ENCODE results near the gene CRIP1.

CRIP1 gene

DNA sequence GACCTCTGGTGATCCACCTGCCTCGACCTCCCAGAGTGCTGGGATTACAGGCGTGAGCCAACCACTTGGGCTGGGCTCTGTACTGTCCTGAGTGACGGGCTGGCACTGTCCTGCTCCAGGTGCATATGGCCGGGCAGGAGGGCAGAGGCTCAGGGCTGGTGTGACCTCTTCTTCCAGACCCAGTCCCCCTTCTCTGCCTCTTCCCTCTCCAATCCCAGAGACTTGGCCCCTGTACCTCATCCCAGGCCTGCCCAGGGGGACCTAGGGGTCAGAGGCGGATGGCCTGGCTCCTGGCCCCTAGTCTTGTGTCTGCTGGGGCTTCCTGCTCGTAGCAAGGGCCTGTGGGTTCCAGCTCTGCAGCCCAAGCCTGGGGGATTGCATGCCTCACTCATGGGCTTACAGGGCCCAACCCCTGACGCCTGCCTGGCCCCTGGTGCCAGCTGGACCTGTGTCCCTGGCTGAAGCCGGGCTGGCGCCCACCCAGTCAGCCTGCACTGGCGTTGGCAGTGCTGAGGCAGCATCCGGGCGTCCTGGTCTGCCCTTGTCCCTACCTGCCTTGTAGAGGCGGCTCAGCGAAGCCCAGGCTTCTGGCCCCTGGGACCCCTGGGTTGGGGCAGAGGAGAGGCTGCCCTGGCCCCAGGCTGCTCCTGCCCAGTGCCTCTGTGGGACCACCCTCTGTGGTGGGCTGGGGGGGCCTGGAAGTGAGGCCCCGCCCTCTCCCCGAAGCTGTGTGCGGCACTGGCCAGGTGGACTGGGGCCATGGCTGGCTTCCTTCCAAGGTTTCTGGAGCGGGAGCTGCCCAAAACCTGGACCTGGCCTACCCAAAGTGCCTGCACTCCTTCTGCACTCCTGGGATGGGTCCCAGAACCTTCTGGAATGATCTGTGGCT is 8.7 kb downstream of the CRIP1 start:
- no peak for DNase-seq

DNA sequence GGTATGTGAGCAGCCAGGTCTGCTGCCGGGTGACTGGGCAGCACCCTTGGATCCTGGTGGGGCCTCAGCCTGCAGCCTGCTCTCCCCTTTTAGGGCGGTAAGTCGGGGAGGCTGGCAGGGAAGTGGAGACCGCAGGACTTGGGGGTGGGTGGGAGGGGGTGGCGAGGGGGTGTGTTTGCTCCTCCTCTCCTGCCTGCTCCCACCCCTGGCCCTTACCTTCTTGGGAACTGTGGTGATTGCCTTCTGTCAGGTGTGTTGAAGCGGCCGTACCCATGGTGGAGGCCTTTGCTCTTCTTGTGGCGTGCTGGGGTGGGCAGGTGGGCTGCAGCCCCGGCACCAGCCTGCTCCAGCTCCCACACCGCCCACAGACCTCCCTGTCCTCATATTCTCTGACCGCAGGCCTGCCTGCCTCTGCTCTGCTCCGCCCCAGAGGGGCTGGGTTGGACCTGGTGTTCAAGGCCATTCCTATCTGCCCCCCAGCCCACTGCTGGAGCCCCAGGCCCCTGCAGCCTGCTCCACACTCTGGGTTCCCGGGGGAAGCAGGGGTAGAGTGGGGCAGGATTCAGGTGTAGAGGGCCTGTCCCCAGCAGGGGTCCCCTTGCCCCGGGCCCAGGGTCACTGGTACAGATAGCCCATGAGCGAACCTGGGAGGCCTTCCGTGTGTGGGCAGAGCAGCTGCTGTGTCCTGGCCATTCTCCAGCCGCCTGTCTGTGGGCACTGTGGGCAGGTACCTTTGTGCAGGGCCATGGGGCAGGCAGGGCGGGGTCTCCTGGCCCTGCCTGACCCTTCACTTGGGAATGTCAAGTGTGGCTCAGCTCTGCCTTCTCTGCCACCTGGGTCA is 9.5 kb downstream of the CRIP1 start:
- DNase-seq, result no peak

DNA sequence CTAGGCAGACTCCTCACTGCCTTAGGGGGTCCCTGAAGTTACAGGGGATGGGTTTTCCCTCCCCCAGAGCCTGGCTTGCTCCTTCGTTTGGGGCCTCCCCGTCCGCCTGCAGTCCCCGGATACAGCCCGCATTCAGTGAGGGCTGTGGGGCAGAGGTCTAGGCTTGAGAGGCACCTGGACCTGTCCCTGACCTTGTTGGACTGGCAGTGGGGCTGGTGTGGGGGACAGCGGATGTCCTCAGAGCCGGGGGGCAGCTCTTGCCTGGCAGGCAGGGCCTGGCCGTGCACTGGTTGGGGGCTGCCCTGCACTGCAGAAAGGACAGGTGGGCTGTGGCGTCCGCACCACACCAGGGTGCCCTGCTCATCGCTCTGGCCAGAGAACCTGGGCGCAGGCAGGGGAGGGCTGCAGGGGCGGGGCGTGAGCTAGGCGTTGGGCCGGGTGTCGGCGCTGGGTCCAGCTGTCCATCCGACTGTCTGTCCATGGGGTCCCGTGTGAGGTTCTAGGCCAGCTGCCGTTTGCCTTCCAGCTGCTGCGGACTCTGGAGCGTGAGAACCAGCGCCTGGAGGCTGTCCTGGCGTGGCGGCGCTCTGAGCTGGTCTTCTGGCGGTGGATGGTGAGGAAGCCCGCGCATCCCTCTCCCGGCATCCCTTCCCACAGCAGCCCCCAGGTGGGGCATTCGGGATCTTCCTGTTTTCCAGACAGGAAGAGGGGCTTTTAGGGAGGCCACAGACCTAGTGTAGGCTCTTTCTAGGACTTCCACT is 10.3 kb downstream of the CRIP1 start:
- no peak for DNase-seq

DNA sequence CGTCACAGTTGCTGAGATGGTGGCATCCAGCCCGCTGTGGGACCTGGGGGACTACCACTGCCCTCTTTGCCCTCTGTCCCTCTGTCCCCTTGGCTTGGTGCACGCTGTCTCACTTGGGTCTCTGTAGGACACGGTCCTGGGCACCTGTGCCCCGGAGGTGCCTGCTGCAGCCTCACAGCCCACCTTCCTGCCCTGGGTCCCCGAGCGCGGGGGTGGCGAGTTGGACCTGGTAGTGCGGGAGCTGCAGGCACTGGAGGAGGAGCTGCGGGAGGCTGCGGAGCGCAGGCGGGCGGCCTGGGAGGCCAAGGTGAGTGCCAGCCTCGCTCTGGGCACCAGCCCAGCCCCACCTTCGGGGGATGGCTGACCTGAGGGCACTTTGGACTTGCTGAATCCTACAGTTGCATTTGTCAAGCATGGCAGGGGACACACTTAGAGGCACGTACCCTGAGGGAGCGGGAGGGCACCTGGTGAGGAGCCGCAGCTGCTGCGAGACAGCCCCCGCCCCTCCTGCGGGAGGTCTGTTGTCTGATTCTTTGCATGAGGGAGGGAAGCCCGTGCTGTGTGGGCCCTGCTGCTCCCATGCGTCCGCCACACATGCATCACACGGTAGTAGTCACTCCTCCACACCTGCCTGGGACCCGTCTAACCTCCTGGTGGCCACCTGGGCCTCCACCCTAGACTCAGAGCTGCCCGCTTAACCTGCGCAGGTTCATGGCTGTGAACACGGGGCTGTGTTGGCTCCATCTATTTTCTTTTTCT is 11.2 kb downstream of the CRIP1 start:
- DNase-seq, result no peak

DNA sequence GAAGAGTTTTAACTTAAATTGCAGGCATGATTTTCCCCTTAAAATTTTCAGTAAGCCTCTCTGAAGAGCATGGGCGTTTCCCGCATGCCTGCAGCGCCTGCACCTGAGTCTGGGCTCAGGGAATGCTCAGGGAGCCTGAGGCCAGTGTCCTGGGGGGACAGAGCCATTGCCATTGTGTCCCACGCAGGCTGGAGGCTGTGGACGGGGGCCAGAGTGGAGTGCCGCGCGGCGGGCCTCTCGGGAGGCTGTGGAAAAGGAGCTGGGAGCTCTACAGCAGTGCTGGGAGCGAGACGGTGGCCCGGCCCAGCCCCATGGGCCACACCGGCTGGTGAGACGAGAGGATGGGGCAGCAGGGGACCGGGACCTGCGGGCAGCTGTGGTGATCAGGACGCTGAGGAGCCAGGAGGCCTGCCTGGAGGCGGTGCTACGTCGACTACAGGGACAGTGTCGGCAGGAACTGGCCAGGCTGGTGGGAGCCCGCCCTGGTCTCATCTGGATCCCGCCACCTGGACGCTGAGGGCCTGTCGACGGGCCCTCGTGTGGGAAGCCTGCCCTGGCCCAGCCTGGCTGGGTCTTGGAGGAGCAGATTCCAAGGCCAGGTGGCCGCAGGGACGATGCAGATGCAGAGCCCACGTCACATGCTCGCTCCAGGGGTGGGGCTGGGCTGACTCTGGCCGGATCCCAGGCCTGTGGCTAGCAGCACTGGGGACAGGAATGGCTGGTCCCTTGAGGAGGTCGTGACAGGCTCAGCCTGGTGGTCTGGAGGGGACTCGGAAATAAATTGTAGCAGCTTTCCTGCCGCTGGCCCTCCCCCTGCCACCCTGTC is 12.0 kb downstream of the CRIP1 start:
- no peak for DNase-seq

DNA sequence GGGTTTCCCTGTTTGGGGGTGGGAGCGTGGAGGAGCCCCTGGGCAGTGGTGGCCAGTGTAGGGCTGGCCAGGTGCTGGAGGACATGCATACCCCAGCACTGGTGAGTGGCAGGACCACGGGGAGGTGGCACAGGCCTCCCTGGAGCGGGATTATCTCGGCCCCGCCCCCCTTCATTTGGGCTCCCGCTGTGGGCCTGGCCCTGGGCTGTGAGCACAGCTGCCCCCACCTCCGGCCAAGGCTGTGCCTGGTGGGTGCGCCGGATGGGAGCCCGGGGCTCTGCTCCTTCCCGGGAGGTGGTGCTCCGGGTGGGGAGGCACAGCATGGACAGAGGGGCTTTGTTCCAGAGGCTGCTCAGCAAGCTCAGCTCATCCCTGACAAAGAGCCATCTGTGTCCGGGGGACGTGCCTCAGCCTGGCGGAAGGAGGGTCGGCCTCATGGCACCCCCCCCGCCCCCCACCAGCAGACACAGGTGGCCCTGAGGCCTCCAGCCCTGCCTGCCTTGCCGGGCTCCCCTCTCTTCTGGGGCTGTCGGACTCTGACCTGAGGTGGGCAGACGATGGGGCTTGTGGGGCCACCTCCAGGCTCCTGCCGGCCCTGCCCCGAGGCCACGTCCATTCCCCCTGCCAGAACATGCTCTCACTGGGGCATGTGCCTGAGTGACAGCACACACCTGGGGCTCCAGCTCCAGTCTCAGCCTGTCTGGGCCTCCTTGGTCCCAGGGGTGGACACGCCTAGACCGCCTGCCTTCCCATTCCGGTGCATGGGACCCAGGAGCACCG is 12.8 kb downstream of the CRIP1 start:
- DNase-seq, result no peak

DNA sequence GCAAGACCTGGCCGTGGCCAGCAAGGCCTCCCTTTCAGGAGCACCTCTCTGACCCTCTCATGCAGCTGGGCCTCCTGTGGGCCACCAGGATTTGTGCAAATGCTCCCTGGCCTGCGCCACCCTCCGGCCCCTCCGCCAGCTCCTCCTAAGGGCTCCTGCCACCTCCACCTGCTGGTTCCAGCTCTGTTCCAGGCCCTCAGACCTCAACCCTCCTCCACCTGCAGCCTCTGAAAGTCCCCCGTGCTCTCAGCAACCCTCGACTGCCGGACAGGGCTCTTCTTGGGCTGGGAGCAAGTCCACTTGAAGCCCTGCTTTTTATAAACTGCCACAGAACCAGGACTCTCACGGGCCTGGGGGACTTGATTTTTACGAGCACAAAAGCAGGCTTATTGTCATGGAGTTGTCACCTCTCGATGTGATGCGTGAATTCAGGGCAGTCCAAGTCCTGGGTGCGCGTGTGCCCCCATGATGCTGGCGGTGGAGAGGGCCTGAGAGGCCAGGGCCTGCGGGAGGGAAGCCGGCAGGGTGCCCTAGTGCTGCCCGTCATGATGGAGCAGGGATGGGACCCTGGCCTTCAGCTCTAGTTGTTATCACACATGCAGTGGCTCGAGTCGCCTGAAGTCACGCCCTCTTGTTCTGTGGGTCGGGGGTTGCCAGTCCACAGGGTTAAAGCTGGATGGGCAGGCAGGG is 13.5 kb downstream of the CRIP1 start:
- DNase-seq, result no peak

DNA sequence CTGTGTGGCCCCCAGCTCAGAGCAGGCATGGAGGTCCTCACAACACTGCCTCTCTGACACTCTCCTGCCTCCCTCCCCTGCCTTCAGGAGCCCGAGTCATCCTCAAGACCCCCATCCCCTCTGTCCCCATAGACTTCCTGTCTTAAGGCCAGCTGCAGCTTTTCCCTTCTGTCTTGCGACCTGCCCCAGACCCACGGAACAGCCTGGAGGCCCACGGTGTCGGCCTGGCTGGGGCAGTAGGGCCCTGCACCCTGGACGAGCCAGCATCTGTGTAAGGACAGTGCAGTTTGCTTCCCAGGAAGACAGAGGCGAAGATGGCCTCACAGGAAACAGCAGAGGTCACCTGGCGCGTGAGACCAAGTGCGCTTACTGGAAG is 14.0 kb downstream of the CRIP1 start:
- DNase-seq, result no peak

DNA sequence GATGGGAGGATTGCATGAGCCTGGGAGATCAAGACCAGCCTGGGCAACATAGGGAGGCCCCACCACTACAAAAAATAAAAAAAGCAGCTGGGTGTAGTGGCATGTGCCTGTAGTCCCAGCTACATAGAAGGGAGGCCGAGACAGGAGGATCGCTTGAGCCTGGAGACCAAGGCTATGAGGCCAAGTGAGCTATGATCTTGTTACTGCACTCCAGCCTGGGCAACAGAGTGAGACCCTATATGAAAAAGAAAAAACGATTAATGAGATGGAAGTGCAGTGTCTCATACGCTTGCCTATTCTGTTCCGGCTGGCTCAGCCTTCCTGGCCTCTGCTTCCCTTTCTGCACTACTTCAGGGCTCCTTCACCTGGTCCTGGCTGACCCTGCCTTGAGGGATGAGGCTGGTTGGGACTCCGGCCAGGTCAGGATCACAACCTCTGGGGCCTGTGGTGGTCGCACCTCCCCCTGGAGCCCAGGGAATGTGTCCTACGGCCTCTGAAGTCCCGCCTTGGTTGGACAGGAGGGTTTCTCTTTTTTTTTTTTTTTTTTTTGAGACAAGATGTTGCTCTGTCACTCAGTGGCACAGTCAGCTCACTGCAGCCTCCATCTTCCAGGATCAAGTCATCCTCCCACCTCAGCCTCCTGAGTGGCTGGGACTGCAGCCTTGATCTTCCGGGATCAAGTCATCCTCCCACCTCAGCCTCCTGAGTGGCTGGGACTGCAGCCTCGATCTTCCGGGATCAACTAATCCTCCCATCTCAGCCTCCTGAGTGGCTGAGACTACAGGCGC is 15.0 kb downstream of the CRIP1 start:
- no peak for DNase-seq

DNA sequence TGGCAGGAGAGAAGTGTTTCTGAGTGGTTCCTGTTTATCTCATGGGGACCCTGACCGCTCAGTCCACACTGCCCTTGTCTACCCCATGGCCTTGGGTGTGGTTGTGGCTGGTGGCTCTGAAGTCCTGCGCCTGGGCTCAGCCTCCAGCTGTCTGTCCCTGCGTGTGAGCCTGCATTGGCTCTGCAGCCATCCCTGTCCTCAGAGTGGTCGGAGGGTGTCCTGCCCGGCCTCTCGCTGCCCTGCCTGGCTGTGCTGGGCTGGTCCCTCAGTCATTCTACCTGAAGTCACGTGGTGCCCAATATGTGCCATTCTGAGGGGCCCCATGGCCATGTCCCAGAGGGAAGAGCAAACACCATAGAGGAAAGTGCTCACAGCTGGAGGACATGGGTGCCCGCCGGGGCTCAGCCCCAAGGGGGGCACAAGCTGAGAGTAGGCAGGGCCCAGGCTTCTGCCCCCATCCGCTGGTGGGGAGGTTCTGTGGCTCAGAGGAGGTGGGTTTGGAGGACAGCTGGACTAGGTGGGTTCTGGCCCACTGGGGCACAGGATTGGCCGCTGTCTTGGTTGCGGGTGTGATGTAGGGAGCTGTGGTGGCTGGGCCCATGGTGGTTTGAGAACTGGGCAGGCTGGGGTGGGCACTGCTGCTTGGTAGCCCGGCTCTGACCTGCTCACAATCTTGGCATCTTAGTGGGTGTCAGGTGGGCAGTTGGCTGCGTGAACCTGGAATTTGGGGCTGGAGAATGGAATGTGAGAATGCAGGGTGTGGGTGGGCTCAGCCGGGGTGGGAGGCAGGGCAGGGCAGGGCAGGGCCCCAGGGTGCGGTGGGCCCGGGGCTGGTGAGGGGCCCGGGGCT is 16.0 kb downstream of the CRIP1 start:
- no peak for DNase-seq

DNA sequence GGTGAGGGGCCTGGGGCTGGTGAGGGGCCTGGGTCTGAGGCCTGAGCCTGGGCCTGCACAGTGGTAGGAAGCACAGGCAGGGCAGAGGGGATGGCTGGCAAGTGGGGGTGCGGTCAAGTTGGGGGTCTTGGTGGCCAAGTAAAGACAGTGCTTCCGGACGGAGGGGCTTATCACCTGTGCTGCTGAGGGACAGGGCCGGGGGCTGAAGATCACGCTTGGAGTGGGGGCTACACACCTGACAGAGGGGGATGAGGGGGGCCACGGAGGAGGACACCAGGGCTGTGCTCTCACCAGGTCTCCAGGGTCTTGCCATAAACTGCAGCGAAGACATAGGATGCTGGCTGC is 16.6 kb downstream of the CRIP1 start:
- no peak for DNase-seq

DNA sequence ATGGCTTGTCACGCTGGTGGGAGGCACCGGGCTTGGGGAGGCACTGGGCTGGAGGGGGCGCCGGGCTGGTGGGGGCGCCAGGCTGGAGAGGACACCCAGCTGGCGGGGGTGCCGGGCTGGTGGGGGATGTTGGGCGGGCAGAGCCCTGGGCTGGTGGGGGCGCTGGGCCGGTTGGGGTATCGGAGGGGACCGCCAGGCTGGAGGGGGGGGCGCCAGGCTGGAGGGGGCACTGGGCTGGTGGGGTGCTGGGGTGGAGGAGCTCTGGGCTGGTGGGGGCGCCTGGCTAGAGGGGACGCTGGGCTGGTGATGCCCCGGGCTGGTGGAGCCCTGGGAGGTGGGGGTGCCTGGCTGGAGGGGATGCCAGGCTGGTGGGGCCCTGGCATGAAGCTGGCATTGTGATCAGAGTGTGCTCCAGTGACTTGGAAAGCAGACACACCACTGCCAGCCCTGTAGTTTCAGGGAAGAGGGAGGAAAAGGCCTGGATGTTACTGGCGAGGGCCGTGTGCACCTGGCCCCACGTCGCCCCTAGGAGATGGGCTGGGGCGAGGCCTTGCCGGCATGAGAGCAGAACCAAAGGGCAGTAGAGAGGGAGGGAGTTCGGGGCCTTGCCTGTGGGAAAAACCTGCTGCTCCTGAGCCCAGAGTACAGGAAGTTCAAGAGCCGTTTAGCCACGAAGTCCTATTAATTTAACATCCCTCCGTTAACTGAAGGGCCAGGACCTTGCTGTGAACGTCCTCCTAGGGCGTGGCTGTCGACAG is 17.4 kb downstream of the CRIP1 start:
- DNase-seq, result no peak

DNA sequence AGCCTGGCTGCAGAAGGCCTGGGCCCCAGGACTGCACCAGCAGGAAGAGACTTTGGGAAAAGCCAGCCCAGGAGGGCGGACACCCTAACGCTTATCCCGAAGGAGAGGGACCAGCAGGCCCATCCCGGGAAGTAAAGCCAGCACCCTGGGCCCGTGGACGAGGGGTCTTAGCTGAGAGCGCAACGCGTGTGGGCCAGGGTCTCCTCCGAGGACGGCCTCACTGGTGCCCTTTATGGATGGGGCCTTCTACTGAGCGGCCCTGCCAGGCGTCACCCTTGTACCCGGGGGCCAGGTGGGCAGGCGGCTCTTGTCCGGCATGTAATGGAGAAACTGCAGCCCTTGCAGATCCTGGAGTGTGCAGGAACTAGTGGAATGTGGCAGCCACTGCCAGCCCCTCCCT is 18.4 kb downstream of the CRIP1 start:
- no peak for DNase-seq

DNA sequence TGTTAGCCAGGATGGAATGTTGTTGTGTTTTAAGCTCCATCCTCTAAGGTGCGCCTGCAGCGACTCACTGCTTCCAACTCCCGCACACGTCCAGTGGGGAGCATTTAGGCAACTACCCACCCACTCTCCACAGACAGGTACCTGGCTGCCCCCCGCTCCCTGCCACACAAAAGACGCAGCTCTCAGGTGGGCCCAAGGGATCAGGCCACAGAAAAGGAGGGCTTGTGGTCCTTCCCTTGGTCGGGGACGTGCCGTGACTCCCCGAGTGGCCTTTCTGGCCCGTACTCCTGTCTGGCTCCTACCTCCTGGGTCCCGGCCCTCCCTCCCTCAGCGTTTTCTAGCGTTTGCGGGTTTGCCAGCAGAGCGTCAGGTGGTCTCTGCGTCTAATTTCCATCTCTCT is 20.6 kb downstream of the CRIP1 start:
- DNase-seq, result no peak

DNA sequence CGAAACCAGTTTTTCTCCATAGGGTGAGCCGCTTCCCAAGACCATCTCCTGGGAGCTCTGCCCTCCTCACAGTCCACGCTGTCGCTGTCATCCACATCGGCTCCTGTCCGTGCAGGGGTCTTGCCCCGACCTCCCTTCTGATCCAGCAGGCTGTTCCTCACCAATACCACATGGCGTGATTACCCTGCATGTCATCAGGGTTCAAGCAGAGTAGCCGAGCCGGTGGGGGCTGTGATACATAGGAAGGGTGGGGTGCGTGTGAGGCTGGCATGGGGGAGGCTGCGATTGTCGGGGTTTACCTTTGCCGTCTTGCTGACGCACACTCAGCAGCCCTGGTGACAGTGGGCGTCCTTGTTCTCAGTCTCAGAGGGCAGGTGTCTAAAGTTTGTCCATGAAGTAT is 21.4 kb downstream of the CRIP1 start:
- DNase-seq, result no peak

DNA sequence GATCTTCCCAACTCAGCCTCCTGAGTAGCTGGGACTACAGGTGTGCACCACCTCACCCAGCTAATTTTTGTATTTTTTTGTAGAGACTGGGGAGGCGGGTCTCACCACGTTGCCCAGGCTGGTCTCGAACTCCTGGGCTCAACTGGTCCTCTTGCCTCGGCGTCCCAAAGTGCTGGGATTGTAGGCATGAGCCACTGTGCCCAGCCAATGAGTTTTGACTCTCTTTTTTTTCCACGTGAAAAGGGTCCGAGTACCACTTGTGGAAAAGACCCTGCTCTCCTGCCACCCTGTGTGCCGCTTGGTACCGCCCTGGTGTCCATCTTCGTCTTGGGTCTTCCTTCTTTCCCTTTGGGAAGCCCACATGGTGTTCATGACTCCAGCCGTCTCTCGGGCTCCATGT is 21.9 kb downstream of the CRIP1 start:
- DNase-seq, result no peak

DNA sequence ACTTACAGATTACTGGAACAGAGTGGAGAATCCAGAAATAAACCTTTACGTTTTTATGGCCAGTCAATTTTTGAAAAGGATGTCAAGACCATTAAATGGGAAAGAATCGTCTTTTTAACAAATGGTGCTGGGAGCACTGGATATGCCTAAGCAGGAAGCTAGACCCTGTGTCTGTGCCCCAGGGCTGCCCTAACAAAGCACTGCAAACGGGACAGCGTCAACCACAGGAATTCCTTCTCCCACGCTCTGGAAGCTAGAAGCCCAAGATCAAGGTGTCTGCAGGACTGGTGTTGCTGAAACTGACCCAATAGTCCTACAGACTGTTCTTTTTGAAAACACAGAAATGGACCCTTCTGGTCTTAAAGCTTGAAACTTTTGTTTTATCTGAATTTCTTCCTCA is 30.4 kb downstream of the CRIP1 start:
- no peak for DNase-seq

Data from hematopoietic multipotent progenitor cell treated with erythropoietin and hydrocortisone succinate and interleukin-3 and kit ligand, for 4 days (in vitro differentiated cells).